Hindlimb muscle (tissue), 1 donor: ENCODE measurements around the gene FIZ1. TPM values are rescaled to one million over a fixed set of nuclear protein-coding genes. Genes with fewer than 3 reads are reported as not detected.
A peak's percentile ranks its signal among the peaks of the same experiment; 100 is the strongest.

ENCODE experiments used
- DNase-seq: peaks from one replicate; pipeline ENCODE4 v3.0.0-alpha.2; 2013
- polyA plus RNA-seq: library from polyadenylated mRNA; unstranded; fragments of 120-200 nt; gene quantifications from one replicate; pipeline ENCODE4 v1.2.1, GENCODE V29; 2013; ENCODE audit not compliant: insufficient read length

Gene FIZ1
- polyA plus RNA-seq, 1 donor: 11.3 TPM

GRCh38 chr19:55611983-55612645, 12.8 kb upstream of the FIZ1 start:
- DNase-seq: no peak

- no peak for DNase-seq
These were observed 12.1 kb upstream of the FIZ1 start for GRCh38 chr19:55611300-55611982.

GRCh38 chr19:55609326-55609725, 10.0 kb upstream of the FIZ1 start:
- DNase-seq: no peak

- no peak for DNase-seq
These were observed 7.5 kb upstream of the FIZ1 start for GRCh38 chr19:55606817-55607216.

DNA sequence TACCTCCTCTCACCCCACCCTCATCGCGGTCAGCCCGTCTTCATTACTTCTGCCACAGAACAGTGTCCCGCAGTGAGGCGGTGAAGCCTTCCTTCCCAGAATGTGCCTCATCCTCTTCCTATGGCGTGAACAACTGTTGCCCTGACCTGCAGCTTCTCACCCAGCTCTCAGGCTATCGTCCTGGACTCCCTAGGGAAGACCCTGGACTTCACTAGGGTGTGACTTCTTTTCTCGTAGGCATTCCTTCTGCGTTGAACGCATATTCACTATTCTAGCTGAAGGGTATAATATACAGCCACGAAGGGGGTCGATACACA, 7.1 kb upstream of the FIZ1 start:
- DNase-seq: no peak

- DNase-seq: peak; percentile 81
These were observed 6.5 kb upstream of the FIZ1 start, which contains the start of gene ZNF865 for GRCh38 chr19:55605637-55606470. ZNF865 (plus strand) TSS chr19:55605647; CDS start chr19:55613619, 7,972 bp downstream.

- DNase-seq: peak; percentile 98
These were observed 5.9 kb upstream of the FIZ1 start for GRCh38 chr19:55605207-55605636.

DNA sequence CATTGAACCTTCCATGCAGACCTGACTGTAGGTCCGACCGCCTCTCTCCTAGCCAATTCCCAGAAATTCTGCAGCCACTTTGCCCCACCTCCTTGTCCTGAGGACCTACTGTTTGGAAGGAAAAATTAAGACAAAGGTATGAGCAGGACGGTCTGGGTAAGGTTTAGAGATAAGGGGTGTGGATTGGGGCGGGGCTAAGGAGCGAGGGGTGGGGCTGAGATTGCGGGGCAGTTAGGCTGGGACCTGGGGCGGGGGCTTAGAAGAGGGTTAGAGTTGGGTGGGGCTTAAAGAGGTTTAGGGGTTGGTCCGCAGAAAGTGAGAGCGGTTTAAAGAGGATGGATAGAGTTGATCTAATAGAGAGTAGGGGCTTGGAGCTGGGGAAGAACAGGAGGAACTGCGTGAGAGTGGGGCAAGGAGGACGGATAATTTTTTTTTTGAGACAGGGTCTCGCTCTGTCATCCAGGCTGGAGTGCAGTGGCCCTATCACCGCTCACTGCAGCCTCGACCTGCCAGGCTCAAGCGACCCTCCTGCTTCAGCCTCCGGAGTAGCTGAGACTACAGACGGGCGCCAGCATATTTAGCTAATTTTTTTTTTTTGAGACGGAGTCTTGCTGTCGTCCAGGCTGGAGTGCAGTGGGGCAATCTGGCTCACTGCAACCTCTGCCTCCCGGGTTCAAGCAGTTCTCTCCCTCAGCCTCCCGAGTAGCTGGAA, 4.4 kb upstream of the FIZ1 start:
- no peak for DNase-seq

DNA sequence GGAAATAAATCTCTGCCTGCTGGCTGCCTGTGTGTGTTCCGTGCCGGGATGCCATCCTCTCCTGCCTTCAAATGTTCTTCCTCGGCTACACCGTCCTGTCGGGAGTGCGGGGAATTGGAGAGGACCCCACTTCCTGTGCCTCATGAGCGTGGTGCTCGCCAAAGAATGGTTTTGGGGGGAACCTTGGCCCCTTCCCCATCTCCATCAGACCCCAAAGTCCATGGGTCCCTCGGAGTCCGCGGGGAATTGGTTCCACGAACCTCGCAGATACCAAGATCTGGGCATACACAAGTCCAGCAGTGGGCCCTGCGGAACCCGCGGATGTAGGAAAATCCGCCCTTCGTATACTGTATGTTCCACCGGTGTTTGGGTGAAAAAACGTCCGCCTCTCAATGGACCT, 3.8 kb upstream of the FIZ1 start:
- DNase-seq: no peak

GRCh38 chr19:55602104-55603001, 3.0 kb upstream of the FIZ1 start:
- no peak for DNase-seq

DNA sequence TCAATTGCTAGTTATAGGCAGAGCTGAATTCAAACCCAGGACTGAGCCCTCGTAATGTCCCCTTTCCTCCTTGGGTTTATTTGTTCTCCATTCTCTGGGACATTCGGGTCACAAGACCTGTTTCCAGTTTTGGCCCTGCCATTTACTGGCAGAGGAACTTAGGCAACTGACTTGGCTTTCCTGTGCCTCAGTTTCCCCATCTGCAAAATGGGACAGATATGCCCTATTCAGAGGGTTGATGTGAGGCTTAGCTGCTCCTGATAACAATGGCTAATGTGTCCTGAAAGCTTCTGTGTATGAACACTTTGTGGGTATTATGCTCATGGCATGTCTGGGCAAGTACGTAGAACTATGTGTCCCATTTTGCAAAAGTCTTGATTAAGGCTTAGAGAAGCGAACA, 1.8 kb upstream of the FIZ1 start:
- DNase-seq: no peak

GRCh38 chr19:55600662-55601028, 1.3 kb upstream of the FIZ1 start:
- DNase-seq: no peak

- DNase-seq: peak; percentile 95
These were observed 735 bp upstream of the FIZ1 start, which contains the start of gene ZNF524 for GRCh38 chr19:55599842-55600661. ZNF524 (plus strand) TSS chr19:55600288; CDS start chr19:55602113, 1,825 bp downstream.

DNA sequence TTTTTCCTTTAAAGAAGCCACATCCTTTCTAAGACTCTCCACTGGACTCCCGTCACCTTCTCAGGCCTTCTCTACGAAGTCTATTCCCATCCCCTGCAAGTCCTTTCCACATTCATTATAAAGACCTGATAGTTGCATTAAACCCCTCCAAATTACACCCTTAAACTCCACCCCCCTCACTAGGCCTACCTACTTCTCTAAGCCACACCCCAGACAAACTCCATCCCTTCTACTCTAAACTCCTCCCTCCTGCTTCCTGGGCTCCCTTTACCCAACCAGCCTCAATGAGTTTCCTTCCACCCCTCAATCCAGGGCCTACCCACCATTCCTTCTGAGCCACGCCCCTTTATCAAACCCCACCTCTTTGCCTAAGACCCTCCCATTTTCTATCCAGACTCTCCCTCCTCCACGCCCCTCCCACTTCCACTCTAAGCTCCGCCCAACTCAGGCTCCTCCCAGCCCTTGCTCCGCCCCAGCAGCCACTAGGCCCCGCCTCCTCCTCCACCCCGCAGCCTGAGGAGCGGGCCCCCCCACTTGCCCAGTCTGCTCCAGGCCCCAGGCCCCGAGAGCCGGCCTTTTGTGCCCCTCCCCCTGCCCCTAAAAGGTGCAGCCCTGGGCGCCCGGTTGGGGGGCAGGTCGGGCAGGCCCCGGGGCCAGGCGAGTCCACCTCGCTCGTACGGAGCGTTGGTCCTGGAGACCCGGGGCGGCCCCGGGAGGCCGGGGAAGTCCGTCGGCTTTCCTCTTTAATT, 424 bp downstream of the FIZ1 start:
- DNase-seq: peak; percentile 87

DNA sequence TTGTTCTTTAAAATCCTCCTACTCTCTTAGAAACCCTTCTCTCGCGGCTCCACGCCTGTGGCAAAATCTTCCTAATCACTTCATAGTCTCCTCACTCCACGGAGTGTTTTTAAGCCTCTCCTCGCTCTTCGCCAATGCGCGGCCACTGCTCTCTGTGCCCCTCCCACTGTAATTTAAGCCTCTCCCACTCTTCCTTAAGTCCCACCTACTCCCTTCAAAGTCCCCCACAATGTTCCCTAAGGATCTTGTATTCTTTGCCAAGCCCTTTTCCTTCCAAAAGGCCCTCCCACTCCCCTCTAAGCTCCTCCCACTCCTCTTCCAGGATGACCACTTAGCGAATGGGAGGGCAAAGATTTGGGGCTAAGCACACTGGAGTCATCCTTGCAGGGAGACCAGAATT, 1.3 kb downstream of the FIZ1 start:
- DNase-seq: no peak

- DNase-seq: no peak
These were observed 1.8 kb downstream of the FIZ1 start for GRCh38 chr19:55597501-55597921.

GRCh38 chr19:55596304-55596703, 3.0 kb downstream of the FIZ1 start:
- no peak for DNase-seq

DNA sequence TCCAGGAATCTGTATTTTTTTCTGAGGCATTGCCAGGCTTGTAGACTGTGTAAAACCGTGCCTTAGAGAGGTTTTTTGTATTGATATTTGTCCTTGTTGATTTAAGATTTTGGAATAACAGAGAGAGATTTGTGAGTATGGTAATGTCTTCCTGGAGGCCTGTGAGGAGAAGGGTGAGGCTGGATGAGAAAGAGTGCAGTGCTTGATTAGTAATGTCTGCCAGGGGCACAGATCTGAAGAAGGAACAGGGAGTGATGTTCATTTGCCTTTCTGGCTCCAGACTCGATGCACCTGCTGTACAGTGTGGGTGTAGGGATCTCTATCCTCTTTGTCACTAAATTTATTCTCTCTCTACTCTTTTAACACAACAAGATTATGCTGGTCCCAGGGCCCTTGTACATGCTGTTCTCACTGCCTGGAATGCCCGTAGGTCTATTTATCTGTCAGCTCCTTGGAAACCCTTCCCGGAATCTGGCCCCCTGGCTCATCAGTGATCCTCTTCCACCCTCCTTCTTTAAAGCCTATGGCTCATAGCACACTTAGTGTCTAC, 4.2 kb downstream of the FIZ1 start:
- no peak for DNase-seq

GRCh38 chr19:55593096-55593772, 6.1 kb downstream of the FIZ1 start:
- no peak for DNase-seq
